ENCODE results near the gene C19orf67. TPM values are rescaled to one million over a fixed set of nuclear protein-coding genes. Genes with fewer than 3 reads are reported as not detected.
A peak's percentile ranks its signal among the peaks of the same experiment; 100 is the strongest.

Gene C19orf67
- total and polyA plus RNA-seq, 2 of the 13 experiments (the other 11 are each of a cell fraction or from before 2014, with no cell fraction given) = 0.11 to 0.32 TPM

DNA sequence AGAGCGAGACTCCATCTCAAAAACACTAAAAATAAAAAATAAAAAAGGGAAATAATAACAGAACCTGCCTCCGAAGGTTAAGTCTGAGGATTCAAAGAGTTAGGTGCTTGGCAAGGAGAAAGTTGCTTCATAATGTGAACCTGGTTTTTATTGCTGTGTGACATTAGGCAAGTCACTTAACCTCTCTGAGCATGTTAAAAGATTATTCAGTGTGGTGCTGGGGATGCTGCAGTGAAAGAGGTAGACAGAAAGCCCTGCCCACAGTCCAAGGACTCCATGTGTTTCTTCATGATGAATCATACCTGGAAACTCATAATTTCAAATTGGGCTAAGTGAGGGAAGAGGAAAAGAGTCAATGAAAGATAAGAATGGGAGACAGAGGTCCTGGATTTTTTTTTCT is 51.6 kb downstream of the C19orf67 start:
- in situ Hi-C loops (cut with HindIII; ENCODE audit: extremely low pct_ligation_motif_present, low pct_unique_long_range_greater_than_20kb) (no loop called here), intact Hi-C loops (cut with micrococcal nuclease; ENCODE audit: unreplicated experiment) (no loop called here)
- Histone ChIP-seq H3K27me3 (ENCODE audit: control insufficient read depth in 1 of 2, insufficient read depth in 2 of 2, low read length in 2 of 2) (peaks cover 0 to 8% of the 10 kb centered on the region in 2 experiments; a peak in 3 of 5 replicates), H3K9me3 (ENCODE audit: low read length) (no peaks in the 10 kb centered on the region), H3K27ac (ENCODE audit: extremely low read length, insufficient read depth, low read length) (no peak overlapping the region), H3K36me3 (replicated peaks in 1 of 2; ENCODE audit: control insufficient read depth in 1 of 2, insufficient read depth in 2 of 2, low read length in 2 of 2) (no peaks in the 10 kb centered on the region), H3K4me3 (replicated peaks in 1 of 3; ENCODE audit: insufficient read depth in 1 of 3, low read depth in 2 of 3, low read length in 3 of 3) (no peak overlapping the region), H4K20me1 (ENCODE audit: insufficient read depth, low read length) (no peaks in the 10 kb centered on the region), H3K4me1 (ENCODE audit: insufficient read depth, low read length) (peaks cover 12% of the 10 kb centered on the region), H3K9ac (ENCODE audit: insufficient read depth, low read depth, low read length) (no peak overlapping the region), H2AFZ (ENCODE audit: low read length) (no peak overlapping the region), H3K4me2 (ENCODE audit: low read depth, low read length) (no peak overlapping the region), H3K79me2 (ENCODE audit: insufficient read depth, low read length) (no peaks in the 10 kb centered on the region)
- 95% methylated on average over 2 of the region's 2 CpGs for WGBS (ENCODE audit: low lambda C conversion rate)
- BruUV-seq (replicated peaks) = no TSS peak
- ChIA-PET CTCF (ENCODE audit: low intra/inter-chr PET ratio, low total read pairs) (no interaction called here), POLR2A (no interaction called here)
- FAIRE-seq (no peak), ATAC-seq (no peak), DNase-seq (ENCODE audit: low spot score) (no peak)
- TF ChIP-seq ZMYM3 (CRISPR knock-in tag; IDR thresholded peaks at IDR 0.05) = 0 out of 2 replicates have a peak, but pooled peaks have one; percentile 17
- TF ChIP-seq ZNF567 (CRISPR knock-in tag; IDR thresholded peaks at IDR 0.05; ENCODE audit: borderline replicate concordance) = no peak
- TF ChIP-seq, protein P1, sequence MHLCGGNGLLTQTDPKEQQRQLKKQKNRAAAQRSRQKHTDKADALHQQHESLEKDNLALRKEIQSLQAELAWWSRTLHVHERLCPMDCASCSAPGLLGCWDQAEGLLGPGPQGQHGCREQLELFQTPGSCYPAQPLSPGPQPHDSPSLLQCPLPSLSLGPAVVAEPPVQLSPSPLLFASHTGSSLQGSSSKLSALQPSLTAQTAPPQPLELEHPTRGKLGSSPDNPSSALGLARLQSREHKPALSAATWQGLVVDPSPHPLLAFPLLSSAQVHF (CRISPR knock-in tag; IDR thresholded peaks at IDR 0.05) = no peak
- peak; percentile 88; the same call in 1 of the 2 replicates for TF ChIP-seq ZNF768 (CRISPR knock-in tag; IDR thresholded peaks at IDR 0.05)
- peak; percentile 48 for TF ChIP-seq ZFP36 (IDR thresholded peaks at IDR 0.05; ENCODE audit: borderline replicate concordance, low read depth, low read length, partially characterized antibody)
- TF ChIP-seq, protein P2, sequence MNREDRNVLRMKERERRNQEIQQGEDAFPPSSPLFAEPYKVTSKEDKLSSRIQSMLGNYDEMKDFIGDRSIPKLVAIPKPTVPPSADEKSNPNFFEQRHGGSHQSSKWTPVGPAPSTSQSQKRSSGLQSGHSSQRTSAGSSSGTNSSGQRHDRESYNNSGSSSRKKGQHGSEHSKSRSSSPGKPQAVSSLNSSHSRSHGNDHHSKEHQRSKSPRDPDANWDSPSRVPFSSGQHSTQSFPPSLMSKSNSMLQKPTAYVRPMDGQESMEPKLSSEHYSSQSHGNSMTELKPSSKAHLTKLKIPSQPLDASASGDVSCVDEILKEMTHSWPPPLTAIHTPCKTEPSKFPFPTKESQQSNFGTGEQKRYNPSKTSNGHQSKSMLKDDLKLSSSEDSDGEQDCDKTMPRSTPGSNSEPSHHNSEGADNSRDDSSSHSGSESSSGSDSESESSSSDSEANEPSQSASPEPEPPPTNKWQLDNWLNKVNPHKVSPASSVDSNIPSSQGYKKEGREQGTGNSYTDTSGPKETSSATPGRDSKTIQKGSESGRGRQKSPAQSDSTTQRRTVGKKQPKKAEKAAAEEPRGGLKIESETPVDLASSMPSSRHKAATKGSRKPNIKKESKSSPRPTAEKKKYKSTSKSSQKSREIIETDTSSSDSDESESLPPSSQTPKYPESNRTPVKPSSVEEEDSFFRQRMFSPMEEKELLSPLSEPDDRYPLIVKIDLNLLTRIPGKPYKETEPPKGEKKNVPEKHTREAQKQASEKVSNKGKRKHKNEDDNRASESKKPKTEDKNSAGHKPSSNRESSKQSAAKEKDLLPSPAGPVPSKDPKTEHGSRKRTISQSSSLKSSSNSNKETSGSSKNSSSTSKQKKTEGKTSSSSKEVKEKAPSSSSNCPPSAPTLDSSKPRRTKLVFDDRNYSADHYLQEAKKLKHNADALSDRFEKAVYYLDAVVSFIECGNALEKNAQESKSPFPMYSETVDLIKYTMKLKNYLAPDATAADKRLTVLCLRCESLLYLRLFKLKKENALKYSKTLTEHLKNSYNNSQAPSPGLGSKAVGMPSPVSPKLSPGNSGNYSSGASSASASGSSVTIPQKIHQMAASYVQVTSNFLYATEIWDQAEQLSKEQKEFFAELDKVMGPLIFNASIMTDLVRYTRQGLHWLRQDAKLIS (CRISPR knock-in tag; IDR thresholded peaks at IDR 0.05) = no peak
